ENCODE data around the gene IFIT2. TPM values are rescaled to one million over a fixed set of nuclear protein-coding genes. Genes with fewer than 3 reads are reported as not detected.

The IFIT2 gene
- total RNA-seq, 1 experiment from 2014 or later, result 1.0 TPM

GRCh38 chr10:89256962-89257361 is 44.9 kb upstream of the IFIT2 start:
- H2AFZ ChIP-seq (ENCODE audit: low read depth, low read length, poor library complexity, severe bottlenecking), result no peak overlapping the region
- intact Hi-C loops (cut with micrococcal nuclease), result no loop called here
- POLR2A ChIA-PET, result no interaction called here
- no peaks in the 10 kb centered on the region; a peak in 2 of 4 replicates for H3K9me3 ChIP-seq (ENCODE audit: control insufficient read depth in 1 of 2, insufficient read depth in 1 of 2, low read depth in 1 of 2, low read length in 2 of 2)
- TF ChIP-seq, protein P1, sequence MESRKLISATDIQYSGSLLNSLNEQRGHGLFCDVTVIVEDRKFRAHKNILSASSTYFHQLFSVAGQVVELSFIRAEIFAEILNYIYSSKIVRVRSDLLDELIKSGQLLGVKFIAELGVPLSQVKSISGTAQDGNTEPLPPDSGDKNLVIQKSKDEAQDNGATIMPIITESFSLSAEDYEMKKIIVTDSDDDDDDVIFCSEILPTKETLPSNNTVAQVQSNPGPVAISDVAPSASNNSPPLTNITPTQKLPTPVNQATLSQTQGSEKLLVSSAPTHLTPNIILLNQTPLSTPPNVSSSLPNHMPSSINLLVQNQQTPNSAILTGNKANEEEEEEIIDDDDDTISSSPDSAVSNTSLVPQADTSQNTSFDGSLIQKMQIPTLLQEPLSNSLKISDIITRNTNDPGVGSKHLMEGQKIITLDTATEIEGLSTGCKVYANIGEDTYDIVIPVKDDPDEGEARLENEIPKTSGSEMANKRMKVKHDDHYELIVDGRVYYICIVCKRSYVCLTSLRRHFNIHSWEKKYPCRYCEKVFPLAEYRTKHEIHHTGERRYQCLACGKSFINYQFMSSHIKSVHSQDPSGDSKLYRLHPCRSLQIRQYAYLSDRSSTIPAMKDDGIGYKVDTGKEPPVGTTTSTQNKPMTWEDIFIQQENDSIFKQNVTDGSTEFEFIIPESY (IDR thresholded peaks at IDR 0.05; ENCODE audit: extremely low read depth, insufficient replicate concordance, low read length), result no peak
- TF ChIP-seq ZNF274 (IDR thresholded peaks at IDR 0.05; ENCODE audit: low read depth, low read length) (no peak), SP1 (IDR thresholded peaks at IDR 0.05; ENCODE audit: low read depth) (no peak), EZH2phosphoT487 (IDR thresholded peaks at IDR 0.05; ENCODE audit: borderline replicate concordance) (no peak), CTCF (IDR thresholded peaks at IDR 0.05 in 2 of 3, conservative IDR thresholded peaks at IDR 0.05 in 1 of 3; ENCODE audit: borderline replicate concordance in 1 of 3, insufficient read depth in 1 of 3, low read depth in 2 of 3, low read length in 2 of 3) (no peak), JUND (IDR thresholded peaks at IDR 0.05) (no peak), CBX3 (IDR thresholded peaks at IDR 0.05; ENCODE audit: low read depth) (no peak), CEBPB (IDR thresholded peaks at IDR 0.05; ENCODE audit: low read depth) (no peak), POLR2AphosphoS5 (IDR thresholded peaks at IDR 0.05; ENCODE audit: low read depth, low read length) (no peak), EGR1 (IDR thresholded peaks at IDR 0.05; ENCODE audit: low read depth) (no peak), ELF1 (IDR thresholded peaks at IDR 0.05; ENCODE audit: borderline replicate concordance, low read depth) (no peak), FOSL1 (IDR thresholded peaks at IDR 0.05; ENCODE audit: low read depth) (no peak), EZH2 (IDR thresholded peaks at IDR 0.05) (no peak), YY1 (IDR thresholded peaks at IDR 0.05; ENCODE audit: extremely low read depth, insufficient replicate concordance, low read depth, low read length) (no peak), POLR2A (IDR thresholded peaks at IDR 0.05; ENCODE audit: borderline replicate concordance, extremely low read depth, insufficient read depth, insufficient read length) (no peak), SIN3A (IDR thresholded peaks at IDR 0.05; ENCODE audit: low read depth) (no peak)
- TF ChIP-seq, protein P2, sequence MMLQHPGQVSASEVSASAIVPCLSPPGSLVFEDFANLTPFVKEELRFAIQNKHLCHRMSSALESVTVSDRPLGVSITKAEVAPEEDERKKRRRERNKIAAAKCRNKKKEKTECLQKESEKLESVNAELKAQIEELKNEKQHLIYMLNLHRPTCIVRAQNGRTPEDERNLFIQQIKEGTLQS (IDR thresholded peaks at IDR 0.05), result no peak
- TF ChIP-seq, protein P3, sequence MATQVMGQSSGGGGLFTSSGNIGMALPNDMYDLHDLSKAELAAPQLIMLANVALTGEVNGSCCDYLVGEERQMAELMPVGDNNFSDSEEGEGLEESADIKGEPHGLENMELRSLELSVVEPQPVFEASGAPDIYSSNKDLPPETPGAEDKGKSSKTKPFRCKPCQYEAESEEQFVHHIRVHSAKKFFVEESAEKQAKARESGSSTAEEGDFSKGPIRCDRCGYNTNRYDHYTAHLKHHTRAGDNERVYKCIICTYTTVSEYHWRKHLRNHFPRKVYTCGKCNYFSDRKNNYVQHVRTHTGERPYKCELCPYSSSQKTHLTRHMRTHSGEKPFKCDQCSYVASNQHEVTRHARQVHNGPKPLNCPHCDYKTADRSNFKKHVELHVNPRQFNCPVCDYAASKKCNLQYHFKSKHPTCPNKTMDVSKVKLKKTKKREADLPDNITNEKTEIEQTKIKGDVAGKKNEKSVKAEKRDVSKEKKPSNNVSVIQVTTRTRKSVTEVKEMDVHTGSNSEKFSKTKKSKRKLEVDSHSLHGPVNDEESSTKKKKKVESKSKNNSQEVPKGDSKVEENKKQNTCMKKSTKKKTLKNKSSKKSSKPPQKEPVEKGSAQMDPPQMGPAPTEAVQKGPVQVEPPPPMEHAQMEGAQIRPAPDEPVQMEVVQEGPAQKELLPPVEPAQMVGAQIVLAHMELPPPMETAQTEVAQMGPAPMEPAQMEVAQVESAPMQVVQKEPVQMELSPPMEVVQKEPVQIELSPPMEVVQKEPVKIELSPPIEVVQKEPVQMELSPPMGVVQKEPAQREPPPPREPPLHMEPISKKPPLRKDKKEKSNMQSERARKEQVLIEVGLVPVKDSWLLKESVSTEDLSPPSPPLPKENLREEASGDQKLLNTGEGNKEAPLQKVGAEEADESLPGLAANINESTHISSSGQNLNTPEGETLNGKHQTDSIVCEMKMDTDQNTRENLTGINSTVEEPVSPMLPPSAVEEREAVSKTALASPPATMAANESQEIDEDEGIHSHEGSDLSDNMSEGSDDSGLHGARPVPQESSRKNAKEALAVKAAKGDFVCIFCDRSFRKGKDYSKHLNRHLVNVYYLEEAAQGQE (IDR thresholded peaks at IDR 0.05; ENCODE audit: low read depth), result no peak
- CTCF ChIA-PET, result no interaction called here
- no peak overlapping the region for H3K4me2 ChIP-seq (ENCODE audit: low read length)
- no peak overlapping the region for H3K27ac ChIP-seq (ENCODE audit: low read depth, low read length)
- no TSS peak for BruUV-seq (replicated peaks)
- no peaks in the 10 kb centered on the region for H3K79me2 ChIP-seq (ENCODE audit: insufficient read depth, low read length)
- DNase-seq (ENCODE audit: low read depth, low spot score), result no peak
- no peaks in the 10 kb centered on the region for H3K36me3 ChIP-seq (ENCODE audit: control insufficient read depth in 1 of 2, insufficient read depth in 2 of 2, low read length in 2 of 2)
- no peaks in the 10 kb centered on the region for H3K9me2 ChIP-seq (ENCODE audit: insufficient read depth)
- no peak overlapping the region for H3K4me3 ChIP-seq (replicated peaks in 1 of 2; ENCODE audit: low read depth in 1 of 2, low read length in 2 of 2)
- H3K4me1 ChIP-seq (ENCODE audit: control insufficient read depth in 1 of 2, insufficient read depth in 2 of 2, low read length in 2 of 2), result peaks cover 0 to 9% of the 10 kb centered on the region in 2 experiments; a peak in 3 of 4 replicates
- ATAC-seq, result no peak
- RAD21 ChIA-PET (ENCODE audit: low non-redundant PET in 1 of 2, low total read pairs in 2 of 2, uncharacterized antibody in 2 of 2, unreplicated experiment in 2 of 2), result no interaction called here
- no peak overlapping the region for H3K9ac ChIP-seq (ENCODE audit: low read length)
- no peaks in the 10 kb centered on the region for H3K27me3 ChIP-seq (ENCODE audit: insufficient read depth, low read length)
- H4K20me1 ChIP-seq (ENCODE audit: insufficient read depth), result no peaks in the 10 kb centered on the region

Data from HCT116 (cell line).